Nephron (organoid): ENCODE data around the gene UBA52.

Experiments used
- H3K27ac Mint-ChIP-seq, 3 experiments: 2 replicates each; pipeline ENCODE4 v1.8.0; 2020; ENCODE audit warnings: mixed read lengths in 3 of 3, mild to moderate bottlenecking in 2 of 3, moderate library complexity in 1 of 3
- H3K27me3 Mint-ChIP-seq: 2 replicates; pipeline ENCODE4 v1.8.0; 2021; ENCODE audit warnings: low read depth, mild to moderate bottlenecking, moderate library complexity, mixed read lengths
- H3K36me3 Mint-ChIP-seq: 2 replicates; pipeline ENCODE4 v1.8.0; 2020; ENCODE audit warnings: low read depth, mixed read lengths
- H3K4me1 Mint-ChIP-seq: 2 replicates; pipeline ENCODE4 v1.8.0; 2020; ENCODE audit warnings: mixed read lengths
- H3K4me3 Mint-ChIP-seq, 3 experiments: 2 replicates each; pipeline ENCODE4 v1.8.0; 2020; ENCODE audit warnings: mild to moderate bottlenecking in 3 of 3, mixed read lengths in 3 of 3, moderate library complexity in 2 of 3
- H3K9me3 Mint-ChIP-seq: 2 replicates; pipeline ENCODE4 v1.8.0; 2020; ENCODE audit warnings: mixed read lengths
- TF ChIP-seq, protein P1 (sequence below), 3 experiments: fragments of 200-600 bp; sonication (generic); IDR thresholded peaks; one replicate each; pipeline ENCODE4 v1.5.0; 2021; ENCODE audit warnings: antibody characterized with exemption in 3 of 3; ENCODE audit not compliant: unreplicated experiment in 3 of 3

The UBA52 gene

DNA sequence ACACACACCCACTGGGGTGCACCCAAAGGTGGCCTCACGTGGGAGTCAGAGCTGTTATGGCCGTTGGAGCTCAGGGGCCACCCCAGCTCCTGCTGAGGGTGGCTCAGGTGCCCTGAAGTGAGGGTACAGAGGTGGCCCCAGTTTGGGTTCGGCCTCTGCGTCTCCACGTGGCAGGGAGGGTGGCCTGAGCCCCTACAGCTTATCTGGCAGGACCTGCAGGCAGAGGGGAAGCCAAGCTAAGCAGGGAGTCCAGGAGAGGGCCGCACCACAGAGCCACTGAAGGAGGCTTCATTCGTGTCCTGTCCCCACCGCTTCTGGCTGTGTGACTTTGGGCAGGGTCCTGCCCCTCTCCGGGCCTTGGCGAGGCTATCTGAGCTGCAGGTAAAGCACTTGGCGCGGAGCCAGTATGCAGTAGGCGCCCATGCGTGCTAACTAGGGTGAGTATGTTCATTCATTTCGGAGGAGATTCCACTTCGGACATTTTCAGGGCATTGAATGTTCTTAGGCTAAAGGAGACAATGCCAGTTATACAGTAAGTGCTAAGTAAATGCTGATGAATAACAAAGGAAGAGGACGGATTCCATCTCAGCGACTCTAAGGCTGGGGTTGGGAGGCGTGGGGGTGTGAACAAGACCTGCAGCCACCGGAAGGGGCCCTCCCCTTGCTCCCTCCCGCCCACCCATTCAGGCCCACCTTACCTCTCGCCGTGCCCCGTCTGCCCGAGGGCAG lies 21.9 kb downstream of the UBA52 start:
- Mint-ChIP-seq H3K27ac (no peak overlapping the region), H3K9me3 (no peaks in the 10 kb centered on the region), H3K27me3 (peaks cover 27% of the 10 kb centered on the region), H3K36me3 (no peaks in the 10 kb centered on the region), H3K4me3 (peak overlapping the region; percentile 53 to 65 (median 65)), H3K4me1 (peaks cover 29% of the 10 kb centered on the region)
- TF ChIP-seq, protein P1, sequence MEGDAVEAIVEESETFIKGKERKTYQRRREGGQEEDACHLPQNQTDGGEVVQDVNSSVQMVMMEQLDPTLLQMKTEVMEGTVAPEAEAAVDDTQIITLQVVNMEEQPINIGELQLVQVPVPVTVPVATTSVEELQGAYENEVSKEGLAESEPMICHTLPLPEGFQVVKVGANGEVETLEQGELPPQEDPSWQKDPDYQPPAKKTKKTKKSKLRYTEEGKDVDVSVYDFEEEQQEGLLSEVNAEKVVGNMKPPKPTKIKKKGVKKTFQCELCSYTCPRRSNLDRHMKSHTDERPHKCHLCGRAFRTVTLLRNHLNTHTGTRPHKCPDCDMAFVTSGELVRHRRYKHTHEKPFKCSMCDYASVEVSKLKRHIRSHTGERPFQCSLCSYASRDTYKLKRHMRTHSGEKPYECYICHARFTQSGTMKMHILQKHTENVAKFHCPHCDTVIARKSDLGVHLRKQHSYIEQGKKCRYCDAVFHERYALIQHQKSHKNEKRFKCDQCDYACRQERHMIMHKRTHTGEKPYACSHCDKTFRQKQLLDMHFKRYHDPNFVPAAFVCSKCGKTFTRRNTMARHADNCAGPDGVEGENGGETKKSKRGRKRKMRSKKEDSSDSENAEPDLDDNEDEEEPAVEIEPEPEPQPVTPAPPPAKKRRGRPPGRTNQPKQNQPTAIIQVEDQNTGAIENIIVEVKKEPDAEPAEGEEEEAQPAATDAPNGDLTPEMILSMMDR (IDR thresholded peaks at IDR 0.05; ENCODE audit: unreplicated experiment in 3 of 3), result no peak

DNA sequence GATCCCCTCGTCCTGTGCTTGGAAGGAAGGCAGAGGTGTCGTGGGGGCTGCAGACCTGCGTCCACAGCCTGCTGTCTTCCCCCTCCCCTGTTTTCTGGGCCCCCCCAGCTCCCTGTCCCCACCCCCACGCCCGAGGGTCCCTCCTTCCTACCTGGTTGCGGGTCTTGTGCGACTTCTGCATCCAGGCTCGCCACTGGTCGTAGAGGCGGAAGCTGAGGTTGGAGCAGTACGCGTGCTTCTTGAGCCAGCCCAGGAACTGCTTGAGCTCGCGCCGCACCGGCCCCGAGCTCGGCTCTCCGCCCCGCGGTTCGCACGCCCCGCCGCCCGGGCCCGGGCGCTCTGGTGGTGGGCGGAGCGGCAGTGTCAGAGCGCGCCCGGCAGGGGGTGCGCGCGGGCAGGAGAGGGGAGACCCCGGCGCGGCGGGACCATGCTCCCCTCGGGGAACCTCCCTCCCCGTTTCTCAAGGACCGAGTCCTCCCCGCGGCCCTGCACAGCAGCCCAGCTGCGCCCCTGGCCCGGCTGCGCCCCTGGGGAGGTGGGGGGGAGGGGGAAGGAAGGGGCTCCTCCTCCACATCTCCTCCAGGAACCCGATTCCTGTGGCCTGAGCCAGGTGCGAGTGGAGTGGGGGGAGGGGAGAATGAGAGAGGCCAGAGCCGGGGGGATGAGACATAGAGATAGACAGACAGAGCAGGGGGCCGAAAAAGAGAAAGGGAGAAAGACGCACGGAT lies 22.6 kb downstream of the UBA52 start:
- Mint-ChIP-seq H3K36me3 (no peaks in the 10 kb centered on the region), H3K4me1 (peaks cover 29% of the 10 kb centered on the region), H3K9me3 (no peaks in the 10 kb centered on the region), H3K27me3 (peaks cover 34% of the 10 kb centered on the region), H3K27ac (peak overlapping the region in 2 of 3 experiments; percentile 79 to 81), H3K4me3 (peak overlapping the region; percentile 77 to 79 (median 78))
- TF ChIP-seq, protein P1 (IDR thresholded peaks at IDR 0.05; ENCODE audit: unreplicated experiment in 3 of 3), result peak; percentile 91 to 93 (median 92)

DNA sequence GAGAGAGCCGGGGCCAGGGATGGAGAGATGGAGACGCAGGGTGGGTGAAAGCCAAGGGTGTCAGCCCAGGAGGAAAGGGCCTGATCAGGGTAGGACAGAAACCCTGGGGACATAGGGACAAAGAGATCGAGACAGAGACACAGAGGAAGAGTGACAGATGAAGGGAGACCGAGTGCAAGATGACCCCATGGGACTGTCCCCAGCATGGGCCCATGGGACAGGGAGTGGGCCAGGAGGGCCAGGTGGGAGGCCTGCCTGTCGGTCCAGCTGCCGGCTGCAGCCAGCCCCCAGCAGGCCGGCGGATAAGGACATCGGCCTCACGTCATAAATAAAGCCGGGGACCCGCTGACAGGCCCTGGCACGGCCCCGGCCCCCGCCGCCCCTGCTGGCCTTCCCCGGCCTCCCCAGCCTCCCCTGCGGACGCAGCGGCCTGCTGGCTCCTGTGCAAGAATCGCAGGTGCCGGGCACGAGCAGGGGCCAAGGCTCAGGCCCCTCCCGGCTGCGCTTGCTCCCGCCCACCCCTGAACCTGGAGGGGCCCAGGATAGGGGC lies 23.2 kb downstream of the UBA52 start:
- H3K4me1 Mint-ChIP-seq, result peaks cover 25% of the 10 kb centered on the region
- H3K36me3 Mint-ChIP-seq, result no peaks in the 10 kb centered on the region
- peak overlapping the region; percentile 77 to 79 (median 78) for H3K4me3 Mint-ChIP-seq
- TF ChIP-seq, protein P1 (IDR thresholded peaks at IDR 0.05; ENCODE audit: unreplicated experiment in 3 of 3), result no peak
- peak overlapping the region in 2 of 3 experiments; percentile 79 to 81 for H3K27ac Mint-ChIP-seq
- H3K27me3 Mint-ChIP-seq, result peaks cover 41% of the 10 kb centered on the region
- no peaks in the 10 kb centered on the region for H3K9me3 Mint-ChIP-seq

DNA sequence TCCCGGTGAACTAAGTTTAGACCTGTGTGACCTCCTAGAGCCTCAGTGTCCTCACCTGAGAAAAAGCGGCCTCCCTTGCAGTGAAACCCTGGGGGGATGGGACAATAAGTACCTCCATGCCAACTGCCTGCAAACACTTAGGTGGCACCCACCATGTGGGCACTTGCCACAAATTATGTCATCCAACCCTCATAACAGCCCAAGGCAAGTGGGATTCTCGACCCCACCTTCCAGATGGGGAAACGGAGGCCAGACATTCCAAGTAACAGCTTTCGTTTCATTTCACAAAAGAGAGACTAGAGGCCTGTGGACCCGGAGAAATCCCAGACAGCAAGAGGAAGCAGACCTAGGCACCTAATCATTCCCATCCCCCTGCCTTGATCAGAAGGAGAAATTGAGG lies 23.8 kb downstream of the UBA52 start:
- no peaks in the 10 kb centered on the region for H3K36me3 Mint-ChIP-seq
- H3K9me3 Mint-ChIP-seq, result no peaks in the 10 kb centered on the region
- peaks cover 46% of the 10 kb centered on the region for H3K27me3 Mint-ChIP-seq
- TF ChIP-seq, protein P1 (IDR thresholded peaks at IDR 0.05; ENCODE audit: unreplicated experiment in 3 of 3), result no peak
- H3K4me3 Mint-ChIP-seq, result peak overlapping the region; percentile 28 to 64 (median 43)
- no peak overlapping the region for H3K27ac Mint-ChIP-seq
- H3K4me1 Mint-ChIP-seq, result peaks cover 21% of the 10 kb centered on the region

DNA sequence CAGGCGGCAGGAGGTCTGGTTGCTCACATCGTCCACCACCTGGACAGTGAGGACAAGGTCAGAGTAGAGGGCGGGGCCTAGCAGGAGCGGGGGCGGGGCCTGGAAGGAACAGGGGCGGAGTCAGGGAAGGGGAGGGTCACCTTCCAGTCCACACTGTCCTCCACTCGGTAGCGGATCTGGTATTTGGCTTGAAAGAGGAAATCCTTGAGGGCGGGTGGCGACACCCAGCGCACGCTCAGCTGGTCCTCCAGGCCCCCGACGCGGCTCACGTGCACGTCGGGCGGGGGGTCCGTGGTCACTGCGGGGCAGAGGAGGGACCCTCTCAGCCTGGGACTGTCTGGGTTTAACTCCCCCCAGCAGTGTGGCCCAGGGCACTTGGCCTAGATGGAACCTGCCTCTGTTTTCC lies 25.1 kb downstream of the UBA52 start:
- H3K27me3 Mint-ChIP-seq, result peaks cover 53% of the 10 kb centered on the region
- no peaks in the 10 kb centered on the region for H3K9me3 Mint-ChIP-seq
- peaks cover 15% of the 10 kb centered on the region for H3K4me1 Mint-ChIP-seq
- H3K36me3 Mint-ChIP-seq, result no peaks in the 10 kb centered on the region
- H3K4me3 Mint-ChIP-seq, result no peak overlapping the region
- peak overlapping the region in 1 of 3 experiments; percentile 52 for H3K27ac Mint-ChIP-seq
- TF ChIP-seq, protein P1 (IDR thresholded peaks at IDR 0.05; ENCODE audit: unreplicated experiment in 3 of 3), result no peak
